Measurements from ENCODE around the gene MROH9.

MROH9 gene

GRCh38 chr1:171082606-171083005, 147.3 kb downstream of the MROH9 start:
- TF ChIP-seq POLR2A (IDR thresholded peaks at IDR 0.05; ENCODE audit: low read length) (no peak), GATA1 (IDR thresholded peaks at IDR 0.05; ENCODE audit: low read depth, low read length) (no peak)
- no peak for DNase-seq

GRCh38 chr1:171083222-171083621, 147.9 kb downstream of the MROH9 start:
- TF ChIP-seq GATA1 (IDR thresholded peaks at IDR 0.05; ENCODE audit: low read depth, low read length) (no peak), POLR2A (IDR thresholded peaks at IDR 0.05; ENCODE audit: low read length) (no peak)
- no peak for DNase-seq

DNA sequence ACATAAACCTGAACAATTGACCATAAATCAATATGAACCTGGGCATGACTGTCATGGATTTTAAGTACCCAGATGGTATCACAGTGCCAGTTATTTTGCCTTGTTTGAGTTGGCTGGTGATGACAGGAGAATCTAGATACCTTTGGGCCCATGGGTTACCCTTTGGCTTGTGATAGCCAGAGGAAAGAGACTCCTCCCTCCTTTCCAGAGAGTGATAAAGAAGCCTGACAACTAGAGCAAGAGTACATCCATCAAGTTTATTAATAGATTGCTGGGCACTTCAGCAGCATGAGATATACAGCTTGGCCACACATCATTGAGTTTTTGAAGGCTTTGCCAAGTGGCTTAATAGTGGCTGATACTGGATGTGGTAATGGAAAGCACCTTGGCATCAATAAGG, 148.8 kb downstream of the MROH9 start:
- TF ChIP-seq GATA1 (IDR thresholded peaks at IDR 0.05; ENCODE audit: low read depth, low read length) (no peak), POLR2A (IDR thresholded peaks at IDR 0.05; ENCODE audit: low read length) (no peak)

DNA sequence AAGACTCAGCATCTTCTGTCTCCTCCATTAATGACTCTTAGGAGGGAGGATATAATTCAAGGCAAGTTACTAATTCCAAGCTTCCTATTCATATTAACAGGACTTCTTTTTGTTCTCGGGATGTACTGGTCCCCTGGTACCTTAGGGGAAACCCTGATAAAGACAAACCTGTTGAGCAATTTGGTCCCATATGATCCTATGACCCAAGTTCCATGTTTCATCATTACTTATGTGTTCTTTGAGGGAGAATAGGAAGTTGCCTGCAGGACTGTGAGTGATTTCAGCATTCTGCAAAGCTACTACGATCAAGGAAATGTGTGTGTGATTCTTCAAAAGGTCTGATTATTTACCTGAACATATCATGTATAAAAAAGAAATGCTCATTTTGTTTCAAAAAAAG, 149.5 kb downstream of the MROH9 start:
- DNase-seq = no peak
- TF ChIP-seq GATA1 (IDR thresholded peaks at IDR 0.05; ENCODE audit: low read depth, low read length) (no peak), POLR2A (IDR thresholded peaks at IDR 0.05; ENCODE audit: low read length) (no peak)

More for the DNA sequence above, 148.8 kb downstream of the MROH9 start:
- DNase-seq = no peak

DNA sequence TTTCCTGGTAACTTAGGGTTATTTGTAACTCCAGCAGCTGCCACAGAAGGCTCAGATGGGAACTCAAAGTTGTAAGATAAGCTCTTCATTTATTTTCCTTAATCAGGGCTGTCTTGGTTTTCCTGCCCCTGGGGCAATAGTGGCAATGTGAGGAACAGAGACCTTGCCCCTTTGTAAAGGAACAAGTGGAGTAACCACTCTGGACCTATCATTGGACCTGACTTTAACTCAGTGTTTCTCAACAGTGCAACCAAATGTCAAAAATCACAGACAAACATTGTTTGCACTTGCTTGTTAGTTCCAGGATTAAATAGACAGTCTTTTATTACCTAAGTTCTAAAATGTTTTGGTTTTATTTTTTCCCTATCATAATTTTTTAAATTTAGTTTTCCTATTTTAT, 152.6 kb downstream of the MROH9 start:
- TF ChIP-seq POLR2A (IDR thresholded peaks at IDR 0.05; ENCODE audit: low read length) = no peak
- TF ChIP-seq GATA1 (IDR thresholded peaks at IDR 0.05; ENCODE audit: low read depth, low read length) = no peak
- DNase-seq = no peak

- DNase-seq = no peak
- TF ChIP-seq GATA1 (IDR thresholded peaks at IDR 0.05; ENCODE audit: low read depth, low read length) (no peak), POLR2A (IDR thresholded peaks at IDR 0.05; ENCODE audit: low read length) (no peak)
Observed at GRCh38 chr1:171090604-171091003, 155.3 kb downstream of the MROH9 start, which contains the start of gene FMO3. FMO3 (plus strand) TSS chr1:171090905; CDS start chr1:171092659, 1,754 bp downstream.

GRCh38 chr1:171103862-171104261, 168.5 kb downstream of the MROH9 start:
- TF ChIP-seq POLR2A (IDR thresholded peaks at IDR 0.05; ENCODE audit: low read length) (no peak), GATA1 (IDR thresholded peaks at IDR 0.05; ENCODE audit: low read depth, low read length) (no peak)
- no peak for DNase-seq

DNA sequence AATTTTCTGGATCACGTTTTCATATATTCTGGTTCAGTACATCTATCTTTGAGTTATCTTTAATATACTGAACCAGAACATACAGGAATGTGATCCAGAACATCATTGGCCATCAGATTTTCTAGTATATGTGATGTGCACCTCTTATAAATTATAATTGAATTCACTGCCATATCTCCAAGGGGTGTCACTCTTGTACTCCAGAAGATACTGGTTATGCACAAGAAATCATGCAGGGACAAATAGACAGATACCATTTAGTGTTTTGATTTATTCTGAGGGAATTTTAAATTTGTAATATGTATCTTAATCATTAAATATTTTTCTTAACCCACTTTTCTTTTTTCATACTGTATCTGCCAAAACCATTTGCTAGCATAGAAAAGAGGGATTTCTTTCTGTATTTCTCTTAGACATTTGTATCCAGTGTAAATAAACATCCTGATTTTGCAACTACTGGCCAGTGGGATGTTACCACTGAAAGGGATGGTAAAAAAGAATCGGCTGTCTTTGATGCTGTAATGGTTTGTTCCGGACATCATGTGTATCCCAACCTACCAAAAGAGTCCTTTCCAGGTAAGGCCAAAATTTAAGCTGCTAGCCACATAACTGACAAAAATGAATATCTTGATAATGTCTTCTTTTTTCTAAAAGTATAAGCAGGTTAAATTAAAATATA, 172.1 kb downstream of the MROH9 start:
- DNase-seq = no peak
- TF ChIP-seq GATA1 (IDR thresholded peaks at IDR 0.05; ENCODE audit: low read depth, low read length) (no peak), POLR2A (IDR thresholded peaks at IDR 0.05; ENCODE audit: low read length) (no peak)

DNA sequence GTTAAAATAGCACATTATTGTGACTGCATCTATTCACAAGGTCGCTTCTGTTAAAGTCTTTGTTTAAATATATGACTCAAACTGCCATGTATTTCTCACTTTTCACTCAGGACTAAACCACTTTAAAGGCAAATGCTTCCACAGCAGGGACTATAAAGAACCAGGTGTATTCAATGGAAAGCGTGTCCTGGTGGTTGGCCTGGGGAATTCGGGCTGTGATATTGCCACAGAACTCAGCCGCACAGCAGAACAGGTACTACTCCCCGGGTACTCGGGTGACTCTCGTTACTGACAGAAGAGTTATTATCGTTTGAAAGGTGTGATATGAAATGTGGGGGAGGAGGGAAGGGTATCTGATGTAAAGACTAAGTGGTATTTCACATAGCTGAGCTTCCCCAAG, 172.6 kb downstream of the MROH9 start:
- no peak for DNase-seq
- TF ChIP-seq GATA1 (IDR thresholded peaks at IDR 0.05; ENCODE audit: low read depth, low read length) (no peak), POLR2A (IDR thresholded peaks at IDR 0.05; ENCODE audit: low read length) (no peak)

- no peak for TF ChIP-seq GATA1 (IDR thresholded peaks at IDR 0.05; ENCODE audit: low read depth, low read length)
- TF ChIP-seq POLR2A (IDR thresholded peaks at IDR 0.05; ENCODE audit: low read length) = no peak
- DNase-seq = no peak
Observed at GRCh38 chr1:171109966-171110365, 174.6 kb downstream of the MROH9 start.

GRCh38 chr1:171110621-171111326, 175.4 kb downstream of the MROH9 start:
- no peak for TF ChIP-seq POLR2A (IDR thresholded peaks at IDR 0.05; ENCODE audit: low read length)
- TF ChIP-seq GATA1 (IDR thresholded peaks at IDR 0.05; ENCODE audit: low read depth, low read length) = no peak
- no peak for DNase-seq

DNA sequence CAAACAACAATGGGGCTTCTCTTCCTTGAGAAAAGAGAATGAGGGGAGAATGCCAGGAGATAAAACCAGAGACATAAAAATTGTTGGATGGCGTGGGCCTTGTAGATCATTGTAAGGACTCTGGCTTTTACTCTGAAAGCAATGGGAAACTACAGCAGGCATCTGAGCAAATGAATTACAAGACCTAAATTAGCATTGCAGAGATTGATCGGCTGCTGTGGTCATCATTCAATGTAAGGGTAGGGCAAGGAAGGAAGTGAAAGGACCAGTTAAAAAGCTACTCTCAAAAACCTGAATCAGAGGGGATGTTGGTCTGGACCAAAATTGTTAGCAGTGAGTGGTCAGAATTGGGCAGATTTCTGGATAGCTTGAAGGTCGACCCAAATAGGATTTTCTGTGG, 176.8 kb downstream of the MROH9 start:
- TF ChIP-seq GATA1 (IDR thresholded peaks at IDR 0.05; ENCODE audit: low read depth, low read length) = no peak
- TF ChIP-seq POLR2A (IDR thresholded peaks at IDR 0.05; ENCODE audit: low read length) = no peak

DNA sequence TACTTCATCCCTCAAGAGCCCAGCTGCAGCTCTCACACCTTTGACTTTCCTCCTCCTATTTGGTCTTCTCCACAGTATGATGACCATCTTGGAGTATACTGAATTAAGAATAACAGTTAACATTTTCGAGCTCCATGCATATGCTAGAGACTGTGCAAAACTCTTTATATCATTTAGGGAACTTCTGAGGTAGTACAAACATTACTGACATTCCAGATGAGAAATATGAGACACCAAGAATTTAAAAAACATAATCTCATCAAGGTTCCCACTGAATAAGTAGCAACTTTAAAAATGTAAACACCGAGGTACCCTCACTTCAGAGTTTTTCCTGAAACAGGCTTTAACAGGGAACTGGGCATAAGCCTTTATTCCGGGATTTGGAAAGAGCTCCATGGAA, 178.0 kb downstream of the MROH9 start:
- DNase-seq = no peak
- no peak for TF ChIP-seq GATA1 (IDR thresholded peaks at IDR 0.05; ENCODE audit: low read depth, low read length)
- TF ChIP-seq POLR2A (IDR thresholded peaks at IDR 0.05; ENCODE audit: low read length) = no peak

More for the DNA sequence above, 176.8 kb downstream of the MROH9 start:
- no peak for DNase-seq
